Caki2 (cell line): ENCODE measurements around the gene PCLO. TPM values are rescaled to one million over a fixed set of nuclear protein-coding genes. Genes with fewer than 3 reads are reported as not detected.

Experiments
- DNase-seq: peaks from one replicate; pipeline ENCODE4 v3.0.0-alpha.2; 2015; ENCODE audit warnings: low read depth
- in situ Hi-C: cut with HindIII; loops from 2 replicates; pipeline ENCODE4 v1.10.0; 2016; ENCODE audit warnings: low sequenced_read_pairs, low pct_unique_long_range_greater_than_20kb, mixed read lengths
- total RNA-seq: library from RNA; depleted of rRNA; stranded (reverse); fragments of >200 nt; shearing (Covaris generic); gene quantifications from 2 replicates; pipeline ENCODE4 v1.2.3, GENCODE V29; 2014; ENCODE audit warnings: low replicate concordance

PCLO gene
- total RNA-seq, 1 experiment from 2014 or later = 0.88 TPM

DNA sequence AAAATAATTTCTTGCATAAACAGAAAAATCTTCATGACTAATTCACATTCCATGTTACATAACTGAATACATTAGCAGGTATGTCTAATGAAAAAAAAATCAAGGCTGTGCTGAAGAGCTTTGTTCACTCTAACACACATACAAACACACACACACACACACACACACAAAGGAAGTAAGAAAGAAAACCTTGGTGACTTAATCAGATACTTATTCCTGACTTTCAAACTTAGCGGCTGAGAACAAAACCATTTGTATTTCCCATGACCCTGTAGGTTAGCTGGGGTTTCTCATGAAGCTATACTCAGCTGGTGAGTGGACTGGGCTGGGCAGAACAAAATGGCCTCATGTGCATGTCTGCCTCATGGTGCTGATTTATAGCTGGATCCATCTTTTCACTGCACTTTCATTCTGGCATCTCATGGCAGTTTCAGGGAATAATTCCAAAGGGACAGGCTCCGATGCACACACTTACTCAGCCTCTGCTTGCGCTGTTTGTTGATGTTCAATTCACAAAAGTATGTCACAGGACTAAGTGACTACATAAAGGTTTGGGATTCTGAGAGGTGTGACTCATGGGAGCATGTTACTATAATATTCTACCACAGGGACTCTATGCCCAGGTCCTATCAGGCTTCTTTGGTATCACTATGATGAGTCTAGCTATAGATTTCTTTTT lies 161.2 kb downstream of the PCLO start:
- in situ Hi-C loops = no loop called here
- peak; percentile 91 for DNase-seq

- no peak for DNase-seq
- in situ Hi-C loops = no loop called here
Observed at GRCh38 chr7:82998436-82998835, 164.2 kb downstream of the PCLO start.

GRCh38 chr7:82985144-82985802 lies 177.4 kb downstream of the PCLO start:
- DNase-seq = no peak

GRCh38 chr7:82980130-82980788 lies 182.4 kb downstream of the PCLO start:
- DNase-seq = no peak
- in situ Hi-C loops = no loop called here

More at GRCh38 chr7:82985144-82985802, 177.4 kb downstream of the PCLO start:
- in situ Hi-C loops = no loop called here

DNA sequence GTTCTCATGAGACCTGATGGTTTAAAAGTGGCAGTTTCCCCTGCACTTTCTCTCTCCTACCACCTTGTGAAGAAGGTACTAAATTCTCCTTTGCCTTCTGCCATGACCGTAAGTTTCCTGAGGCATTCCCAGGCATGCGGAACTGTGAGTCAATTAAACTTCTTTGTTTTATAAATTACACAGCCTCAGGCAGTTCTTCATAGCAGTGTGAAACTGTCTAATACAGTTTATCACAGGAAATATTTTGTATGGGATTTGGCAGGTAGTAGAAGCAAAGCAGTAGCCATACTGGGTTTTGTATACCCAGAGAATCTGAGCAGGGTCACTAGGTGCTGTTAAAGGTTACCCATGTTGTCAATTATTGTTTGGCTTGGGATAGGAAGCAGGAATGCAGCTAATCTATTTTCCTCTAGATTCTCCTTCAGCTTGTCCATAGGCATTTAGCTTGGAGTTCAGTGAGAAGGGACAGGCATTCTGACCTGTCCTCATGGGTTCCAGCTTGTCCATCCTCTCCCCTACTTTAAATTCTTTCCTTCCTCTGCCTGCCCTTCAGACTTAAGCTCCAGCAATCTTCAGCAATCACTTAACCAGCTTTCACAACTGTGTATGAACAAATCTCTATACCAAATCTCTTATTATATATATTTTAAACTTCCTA lies 186.7 kb downstream of the PCLO start:
- in situ Hi-C loops = no loop called here
- DNase-seq = peak; percentile 61

DNA sequence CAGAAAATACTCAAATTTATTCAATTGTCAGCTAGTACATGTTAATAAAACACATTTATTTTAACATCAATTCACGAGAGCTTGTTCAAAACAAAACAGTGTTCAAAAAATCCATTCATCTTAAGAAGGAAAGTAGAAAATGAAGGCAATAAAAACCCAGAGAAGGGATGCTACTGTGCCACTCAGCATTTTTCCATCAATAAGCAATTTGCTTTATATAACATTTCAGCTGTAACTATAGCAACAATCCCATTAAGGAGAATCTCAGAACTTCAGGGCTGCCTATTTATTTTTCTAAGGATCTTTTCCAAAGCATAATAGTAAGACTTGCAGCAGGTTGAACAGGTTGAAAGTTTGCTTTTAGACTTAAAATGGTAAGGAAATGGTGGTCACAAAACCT lies 190.5 kb downstream of the PCLO start:
- in situ Hi-C loops = no loop called here
- no peak for DNase-seq

DNA sequence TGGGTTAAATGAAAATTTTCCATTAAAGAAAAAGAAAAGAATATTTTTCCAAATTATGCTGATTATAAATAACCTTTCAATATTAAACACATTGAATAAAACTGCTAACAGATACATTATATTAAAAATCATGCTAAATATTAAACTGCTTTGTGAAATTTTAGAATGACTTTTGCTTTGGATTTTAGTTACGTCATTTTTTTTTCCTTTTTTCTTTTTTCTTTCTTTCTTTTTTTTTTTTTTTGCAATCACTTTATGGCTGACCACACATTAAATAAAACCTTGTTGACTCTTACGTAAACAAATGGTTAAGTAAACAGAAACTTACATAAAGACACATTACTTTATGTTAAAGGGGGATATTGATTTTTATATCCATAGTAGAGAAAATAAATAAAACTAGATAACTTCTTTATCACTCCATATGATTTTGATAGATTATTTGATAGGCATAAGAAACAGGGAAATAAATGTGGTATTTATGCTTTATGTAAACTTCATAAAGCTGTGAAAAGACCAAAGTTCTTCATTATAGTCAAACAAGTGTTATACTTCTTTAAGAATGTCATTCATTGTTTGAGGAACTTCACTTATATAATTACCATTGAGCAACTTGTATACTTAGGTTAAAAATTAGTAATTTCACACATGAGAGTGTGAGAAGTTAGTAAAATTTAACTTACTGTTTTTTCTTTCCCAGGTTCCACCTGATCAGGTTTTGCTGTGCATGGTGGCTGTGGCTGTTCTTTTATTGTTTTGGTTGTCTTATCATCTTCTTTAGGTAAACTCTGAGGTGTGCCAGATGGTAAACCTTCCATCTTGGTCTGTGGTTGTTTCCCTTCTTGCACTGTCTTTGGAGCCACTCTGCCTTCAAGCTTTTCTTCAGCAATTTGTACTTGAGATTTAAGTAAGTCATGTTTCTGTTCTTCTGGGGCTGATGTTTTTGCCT lies 197.3 kb downstream of the PCLO start:
- in situ Hi-C loops = no loop called here
- DNase-seq = peak; percentile 62

DNA sequence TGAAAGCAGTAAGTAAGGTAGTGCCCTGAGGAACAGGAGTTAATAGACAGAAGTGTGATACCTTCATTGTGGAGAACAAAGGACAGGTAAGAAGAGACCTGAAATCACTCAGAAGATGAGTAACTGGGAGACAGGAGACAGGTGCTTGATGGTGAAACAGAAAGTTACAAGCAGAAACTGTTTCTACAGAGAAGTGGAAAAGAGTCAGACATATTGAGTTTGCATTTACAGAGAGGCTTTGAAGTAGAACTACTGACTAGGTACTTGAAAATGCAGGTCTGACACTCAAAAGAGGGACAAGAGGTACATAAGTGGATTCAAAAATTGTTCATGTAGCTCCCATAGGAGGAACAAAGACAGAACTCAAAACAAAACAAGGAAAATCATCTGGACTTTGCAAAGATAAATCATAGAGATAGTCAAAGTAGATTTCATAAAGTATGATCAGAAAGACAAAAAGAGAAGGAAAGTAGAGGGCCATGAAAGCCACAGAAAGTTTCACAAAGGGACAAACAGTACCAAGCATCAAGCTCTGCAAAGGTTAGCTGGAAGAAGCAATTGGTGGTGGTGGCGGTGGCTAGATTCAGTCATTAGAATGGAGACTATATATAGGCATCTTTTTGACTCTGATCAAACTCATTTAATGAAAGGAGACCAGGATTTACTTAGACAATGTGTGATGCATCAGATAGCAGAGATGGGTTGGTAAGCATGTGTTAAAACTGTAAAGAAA lies 198.4 kb downstream of the PCLO start:
- in situ Hi-C loops = no loop called here
- no peak for DNase-seq

DNA sequence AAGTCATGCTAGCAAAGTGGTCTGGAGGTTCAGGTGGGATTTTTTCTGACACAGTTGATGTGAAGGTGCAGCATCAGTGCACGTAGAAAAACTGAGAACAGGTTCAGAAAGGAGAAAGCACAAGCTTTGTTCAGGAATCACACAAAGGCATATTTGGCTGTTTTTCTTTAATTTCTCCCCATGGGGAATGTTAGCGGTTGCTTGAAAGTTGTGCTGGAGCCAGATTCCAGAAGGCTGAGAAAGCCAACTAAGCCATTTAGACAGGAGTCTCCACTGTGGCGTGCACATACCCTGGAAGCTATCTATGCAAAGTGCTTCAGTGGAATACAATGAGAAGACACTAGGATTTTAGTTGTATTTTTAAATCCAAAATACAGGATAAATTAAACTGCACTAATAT lies 201.4 kb downstream of the PCLO start:
- in situ Hi-C loops = no loop called here
- no peak for DNase-seq

DNA sequence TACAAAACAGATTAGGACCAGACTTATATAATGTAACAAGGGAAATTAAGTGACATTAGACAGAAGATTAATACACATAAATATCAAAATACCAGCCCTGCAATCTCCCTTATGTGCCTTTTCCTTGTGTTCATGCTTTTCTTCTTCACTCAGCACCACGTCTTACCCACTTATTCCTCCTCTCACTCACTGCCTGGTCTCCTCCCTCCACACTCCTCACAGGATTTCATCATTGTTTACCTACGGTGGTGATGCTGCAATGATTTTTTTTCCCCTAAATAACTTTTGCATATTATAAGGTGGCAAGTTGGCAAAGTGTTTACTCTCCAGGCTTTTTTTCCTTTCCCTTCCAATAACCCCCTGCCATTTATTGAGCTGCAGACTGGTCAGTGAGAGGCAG lies 203.2 kb downstream of the PCLO start:
- in situ Hi-C loops = no loop called here

DNA sequence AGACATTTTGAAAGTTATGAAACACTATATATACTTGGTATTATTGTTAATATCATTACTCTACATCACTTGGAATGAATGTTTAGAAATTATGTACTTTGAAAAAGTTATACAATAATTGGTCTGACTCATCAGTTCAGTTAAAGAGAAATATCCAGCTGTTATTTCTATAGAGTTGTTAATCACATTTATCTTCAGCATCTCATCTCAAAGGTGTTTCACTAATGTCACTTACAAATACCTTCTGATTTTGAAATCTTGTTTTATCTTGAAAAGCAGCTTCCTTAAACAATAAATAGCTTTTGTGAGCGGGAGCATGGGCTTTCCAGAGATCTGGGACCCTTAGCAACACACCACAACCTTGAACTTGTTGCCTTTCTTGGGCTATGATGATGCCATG lies 205.2 kb downstream of the PCLO start:
- no peak for DNase-seq
- in situ Hi-C loops = no loop called here

More for the DNA sequence above, 203.2 kb downstream of the PCLO start:
- DNase-seq = no peak

GRCh38 chr7:82953324-82954027 lies 209.2 kb downstream of the PCLO start:
- DNase-seq = no peak
- in situ Hi-C loops = no loop called here

DNA sequence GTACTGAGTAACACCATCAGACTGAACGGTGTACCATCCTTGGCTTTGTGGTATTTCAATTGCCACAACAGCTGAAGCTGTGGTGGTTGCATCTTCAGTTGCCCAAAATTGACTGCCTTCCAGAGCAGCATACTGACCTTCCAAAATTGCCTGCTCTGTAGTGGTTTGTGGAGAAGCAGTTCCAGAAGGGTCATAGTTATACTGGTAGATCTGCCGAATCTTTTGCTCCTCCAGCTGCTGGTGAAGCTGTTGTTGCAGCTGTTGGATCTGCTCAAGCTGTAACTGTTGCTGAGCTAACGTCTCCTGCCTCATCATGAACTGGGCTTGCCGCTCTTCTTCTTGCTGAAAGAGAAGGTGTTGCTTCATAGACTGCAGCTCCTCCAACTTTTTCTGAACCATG lies 212.2 kb downstream of the PCLO start:
- DNase-seq = no peak
- in situ Hi-C loops = no loop called here

DNA sequence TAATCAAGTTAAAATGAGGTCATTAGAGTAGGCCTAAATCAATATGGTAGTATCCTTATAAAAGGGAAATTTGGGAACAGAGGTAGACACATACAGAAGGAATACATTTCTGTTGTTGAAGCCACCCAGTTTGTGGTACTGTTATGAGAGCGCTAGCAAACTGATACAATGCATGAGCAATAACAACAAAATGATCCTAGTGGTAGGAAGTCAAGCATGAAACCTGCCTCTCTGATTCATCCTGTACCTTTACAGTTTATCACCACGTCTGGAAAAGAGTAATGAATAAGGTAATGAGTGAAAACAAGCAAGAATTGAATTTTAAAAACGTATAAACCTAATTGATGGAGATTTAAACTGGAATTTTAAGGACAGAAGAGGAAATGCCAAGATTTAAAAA lies 217.2 kb downstream of the PCLO start:
- in situ Hi-C loops = no loop called here

GRCh38 chr7:82945056-82945455 lies 217.6 kb downstream of the PCLO start:
- DNase-seq = peak; percentile 48
- in situ Hi-C loops = no loop called here

More for the DNA sequence above, 217.2 kb downstream of the PCLO start:
- peak; percentile 63 for DNase-seq

GRCh38 chr7:82932516-82932915 lies 230.2 kb downstream of the PCLO start:
- no peak for DNase-seq
- in situ Hi-C loops = no loop called here

- in situ Hi-C loops = no loop called here
- peak; percentile 68 for DNase-seq
Observed at GRCh38 chr7:82926477-82926876, 236.2 kb downstream of the PCLO start.
